Mesendoderm (in vitro differentiated cells): ENCODE measurements around the gene OR51A2.

ENCODE experiments used
- DNase-seq: peaks from one replicate; pipeline ENCODE4 v3.0.0; 2013
- H2AK5ac ChIP-seq: 2 replicates; pipeline ENCODE4 v1.6.1; 2013; ENCODE audit warnings: low read length, inconsistent platforms
- H2BK120ac ChIP-seq: 2 replicates; pipeline ENCODE4 v1.6.1; 2013; ENCODE audit warnings: low read depth, mild to moderate bottlenecking, low read length, moderate library complexity, mixed read lengths
- H2BK15ac ChIP-seq: replicated peaks from 2 replicates; pipeline ENCODE4 v1.6.1; 2013; ENCODE audit warnings: low read depth, mild to moderate bottlenecking, moderate library complexity
- H2BK5ac ChIP-seq: 2 replicates; pipeline ENCODE4 v1.6.1; 2013; ENCODE audit warnings: low read length, inconsistent platforms
- H3K18ac ChIP-seq: 2 replicates; pipeline ENCODE4 v1.6.1; 2013; ENCODE audit warnings: mild to moderate bottlenecking, low read length, mixed read lengths
- H3K23ac ChIP-seq: one replicate; pipeline ENCODE4 v1.6.1; 2013; ENCODE audit warnings: low read length
- H3K27ac ChIP-seq: 2 replicates; pipeline ENCODE4 v1.5.1; 2013; ENCODE audit warnings: low read depth, mild to moderate bottlenecking, inconsistent platforms, low read length, moderate library complexity
- H3K27me3 ChIP-seq: 2 replicates; pipeline ENCODE4 v1.6.1; 2013; ENCODE audit warnings: low read length, control low read depth, mild to moderate bottlenecking, inconsistent platforms; ENCODE audit not compliant: insufficient read depth, poor library complexity
- H3K36me3 ChIP-seq: 2 replicates; pipeline ENCODE4 v1.6.1; 2013; ENCODE audit warnings: low read length, inconsistent platforms; ENCODE audit not compliant: control insufficient read depth, insufficient read depth
- H3K4ac ChIP-seq: one replicate; pipeline ENCODE4 v1.6.1; 2013; ENCODE audit warnings: low read depth, mild to moderate bottlenecking, low read length, moderate library complexity
- H3K4me1 ChIP-seq: 2 replicates; pipeline ENCODE4 v1.6.1; 2013; ENCODE audit warnings: low read depth, low read length, inconsistent platforms; ENCODE audit not compliant: control insufficient read depth
- H3K4me2 ChIP-seq: 2 replicates; pipeline ENCODE4 v1.6.1; 2013; ENCODE audit warnings: low read length
- H3K4me3 ChIP-seq: 2 replicates; pipeline ENCODE4 v1.5.1; 2013; ENCODE audit warnings: mild to moderate bottlenecking, low read length
- H3K56ac ChIP-seq: one replicate; pipeline ENCODE4 v1.6.1; 2013; ENCODE audit warnings: low read length
- H3K79me1 ChIP-seq: 2 replicates; pipeline ENCODE4 v1.6.1; 2013; ENCODE audit warnings: low read length, inconsistent platforms
- H3K79me2 ChIP-seq: 2 replicates; pipeline ENCODE4 v1.6.1; 2013; ENCODE audit warnings: mild to moderate bottlenecking, low read length; ENCODE audit not compliant: control insufficient read depth, insufficient read depth
- H3K9ac ChIP-seq: 2 replicates; pipeline ENCODE4 v1.6.1; 2013; ENCODE audit warnings: low read length, inconsistent platforms
- H4K5ac ChIP-seq: one replicate; pipeline ENCODE4 v1.6.1; 2013; ENCODE audit warnings: low read length
- H4K8ac ChIP-seq: one replicate; pipeline ENCODE4 v1.6.1; 2013; ENCODE audit warnings: low read depth, mild to moderate bottlenecking, control low read depth, low read length, moderate library complexity
- WGBS: extraction: QIAGEN DNeasy Blood & Tissue Kit; methylation state at CpG from one replicate; pipeline ENCODE4 v1.1.7; 2013; ENCODE audit warnings: low lambda C conversion rate, missing lambda C conversion rate; ENCODE audit not compliant: insufficient coverage; ENCODE audit errors: extremely low coverage; 5-methylcytosine and 5-hydroxymethylcytosine counted together

OR51A2 gene

GRCh38 chr11:4921796-4922195 lies 33.7 kb downstream of the OR51A2 start:
- Histone ChIP-seq H2AK5ac (no peak overlapping the region), H4K5ac (no peak overlapping the region), H3K79me2 (no peaks in the 10 kb centered on the region), H3K79me1 (no peaks in the 10 kb centered on the region), H3K4me3 (no peak overlapping the region), H3K56ac (no peak overlapping the region), H4K8ac (no peak overlapping the region), H3K18ac (no peak overlapping the region), H3K9ac (no peak overlapping the region), H3K4me2 (no peak overlapping the region), H3K27ac (no peak overlapping the region), H2BK120ac (no peak overlapping the region), H3K4ac (no peak overlapping the region), H2BK15ac (no peak overlapping the region), H3K4me1 (no peaks in the 10 kb centered on the region), H3K36me3 (no peaks in the 10 kb centered on the region), H3K27me3 (no peaks in the 10 kb centered on the region), H2BK5ac (no peak overlapping the region), H3K23ac (no peak overlapping the region)
- WGBS = no CpG with 5 or more reads among the region's 1 CpG
- no peak for DNase-seq

- Histone ChIP-seq H2BK15ac (no peak within 1 kb of the TSS), H3K18ac (no peak within 1 kb of the TSS), H3K36me3 (no peaks in the 10 kb centered on the region), H3K79me2 (no peaks in the 10 kb centered on the region), H2BK5ac (no peak within 1 kb of the TSS), H3K27me3 (no peaks in the 10 kb centered on the region), H3K27ac (no peak within 1 kb of the TSS), H3K56ac (no peak within 1 kb of the TSS), H3K9ac (no peak within 1 kb of the TSS), H4K5ac (no peak within 1 kb of the TSS), H3K23ac (no peak within 1 kb of the TSS), H3K4me2 (no peak within 1 kb of the TSS), H2BK120ac (no peak within 1 kb of the TSS), H2AK5ac (no peak within 1 kb of the TSS), H3K4me3 (no peak within 1 kb of the TSS), H3K4me1 (no peaks in the 10 kb centered on the region), H3K4ac (no peak within 1 kb of the TSS), H3K79me1 (no peaks in the 10 kb centered on the region), H4K8ac (no peak within 1 kb of the TSS)
- DNase-seq = no peak
- WGBS = no CpG with 5 or more reads among the region's 4 CpGs
These were observed 36.3 kb downstream of the OR51A2 start, which contains the start of gene OR51G2 for GRCh38 chr11:4919250-4919649. OR51G2 (minus strand) TSS chr11:4919350; CDS start chr11:4915663, 3,687 bp downstream.

GRCh38 chr11:4916581-4916980 lies 38.9 kb downstream of the OR51A2 start:
- H3K36me3 ChIP-seq = no peaks in the 10 kb centered on the region
- no peak overlapping the region for H3K23ac ChIP-seq
- no peak overlapping the region for H2AK5ac ChIP-seq
- H2BK15ac ChIP-seq = no peak overlapping the region
- no peak for DNase-seq
- no peak overlapping the region for H4K8ac ChIP-seq
- no peak overlapping the region for H2BK5ac ChIP-seq
- no peaks in the 10 kb centered on the region for H3K4me1 ChIP-seq
- H3K18ac ChIP-seq = no peak overlapping the region
- no peaks in the 10 kb centered on the region for H3K79me2 ChIP-seq
- no peak overlapping the region for H3K9ac ChIP-seq
- no peak overlapping the region for H3K4me2 ChIP-seq
- H2BK120ac ChIP-seq = no peak overlapping the region
- no peak overlapping the region for H3K4ac ChIP-seq
- H4K5ac ChIP-seq = no peak overlapping the region
- no peak overlapping the region for H3K4me3 ChIP-seq
- no peaks in the 10 kb centered on the region for H3K27me3 ChIP-seq
- no peak overlapping the region for H3K27ac ChIP-seq
- no peaks in the 10 kb centered on the region for H3K79me1 ChIP-seq
- H3K56ac ChIP-seq = no peak overlapping the region
